ENCODE measurements around the gene ZFC3H1. TPM values are rescaled to one million over a fixed set of nuclear protein-coding genes. Genes with fewer than 3 reads are reported as not detected.

The ZFC3H1 gene
- total RNA-seq, 1 donor from 2014 or later: 38.2 TPM

GRCh38 chr12:71627438-71628002, 36.1 kb downstream of the ZFC3H1 start:
- DNase-seq (ENCODE audit: extremely low spot score, unreplicated experiment): no peak
- Mint-ChIP-seq H3K4me3 (no peak overlapping the region), H3K36me3 (peaks cover 27% of the 10 kb centered on the region), H3K27me3 (no peaks in the 10 kb centered on the region), H3K9me3 (no peaks in the 10 kb centered on the region), H3K4me1 (ENCODE audit: unreplicated experiment) (no peaks in the 10 kb centered on the region), H3K27ac (no peak overlapping the region)
- TF ChIP-seq, protein P1, sequence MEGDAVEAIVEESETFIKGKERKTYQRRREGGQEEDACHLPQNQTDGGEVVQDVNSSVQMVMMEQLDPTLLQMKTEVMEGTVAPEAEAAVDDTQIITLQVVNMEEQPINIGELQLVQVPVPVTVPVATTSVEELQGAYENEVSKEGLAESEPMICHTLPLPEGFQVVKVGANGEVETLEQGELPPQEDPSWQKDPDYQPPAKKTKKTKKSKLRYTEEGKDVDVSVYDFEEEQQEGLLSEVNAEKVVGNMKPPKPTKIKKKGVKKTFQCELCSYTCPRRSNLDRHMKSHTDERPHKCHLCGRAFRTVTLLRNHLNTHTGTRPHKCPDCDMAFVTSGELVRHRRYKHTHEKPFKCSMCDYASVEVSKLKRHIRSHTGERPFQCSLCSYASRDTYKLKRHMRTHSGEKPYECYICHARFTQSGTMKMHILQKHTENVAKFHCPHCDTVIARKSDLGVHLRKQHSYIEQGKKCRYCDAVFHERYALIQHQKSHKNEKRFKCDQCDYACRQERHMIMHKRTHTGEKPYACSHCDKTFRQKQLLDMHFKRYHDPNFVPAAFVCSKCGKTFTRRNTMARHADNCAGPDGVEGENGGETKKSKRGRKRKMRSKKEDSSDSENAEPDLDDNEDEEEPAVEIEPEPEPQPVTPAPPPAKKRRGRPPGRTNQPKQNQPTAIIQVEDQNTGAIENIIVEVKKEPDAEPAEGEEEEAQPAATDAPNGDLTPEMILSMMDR (conservative IDR thresholded peaks at IDR 0.05): no peak

GRCh38 chr12:71626768-71627167, 36.9 kb downstream of the ZFC3H1 start:
- no peak overlapping the region for H3K27ac Mint-ChIP-seq
- DNase-seq (ENCODE audit: extremely low spot score, unreplicated experiment): no peak

DNA sequence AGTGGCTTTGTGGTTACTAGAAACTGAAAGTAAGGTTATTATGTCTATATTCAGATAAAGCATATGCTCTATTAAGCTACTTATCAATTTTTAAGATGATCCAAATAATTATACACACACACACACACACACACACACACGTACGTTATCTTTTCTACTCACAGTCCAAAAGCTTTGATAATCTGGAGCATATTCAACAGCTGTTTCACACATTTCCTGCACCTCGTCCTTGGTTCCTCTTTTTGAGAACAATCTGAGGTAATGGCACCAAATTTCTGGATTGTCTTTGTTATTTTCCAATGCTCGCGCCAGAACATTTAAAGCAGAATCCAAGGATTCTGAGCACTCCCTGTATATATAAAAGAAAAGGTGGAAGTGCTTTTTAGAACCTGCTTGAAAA, 37.5 kb downstream of the ZFC3H1 start:
- H3K4me3 Mint-ChIP-seq: no peak overlapping the region
- DNase-seq (ENCODE audit: extremely low spot score, unreplicated experiment): no peak
- TF ChIP-seq, protein P1 (conservative IDR thresholded peaks at IDR 0.05): no peak
- no peaks in the 10 kb centered on the region for H3K4me1 Mint-ChIP-seq (ENCODE audit: unreplicated experiment)
- no peaks in the 10 kb centered on the region for H3K27me3 Mint-ChIP-seq
- H3K9me3 Mint-ChIP-seq: no peaks in the 10 kb centered on the region
- no peak overlapping the region for H3K27ac Mint-ChIP-seq
- peaks cover 32% of the 10 kb centered on the region for H3K36me3 Mint-ChIP-seq

More at GRCh38 chr12:71626768-71627167, 36.9 kb downstream of the ZFC3H1 start:
- H3K36me3 Mint-ChIP-seq: peaks cover 27% of the 10 kb centered on the region
- no peaks in the 10 kb centered on the region for H3K27me3 Mint-ChIP-seq
- no peaks in the 10 kb centered on the region for H3K9me3 Mint-ChIP-seq
- no peaks in the 10 kb centered on the region for H3K4me1 Mint-ChIP-seq (ENCODE audit: unreplicated experiment)
- TF ChIP-seq, protein P1 (conservative IDR thresholded peaks at IDR 0.05): no peak
- H3K4me3 Mint-ChIP-seq: no peak overlapping the region

DNA sequence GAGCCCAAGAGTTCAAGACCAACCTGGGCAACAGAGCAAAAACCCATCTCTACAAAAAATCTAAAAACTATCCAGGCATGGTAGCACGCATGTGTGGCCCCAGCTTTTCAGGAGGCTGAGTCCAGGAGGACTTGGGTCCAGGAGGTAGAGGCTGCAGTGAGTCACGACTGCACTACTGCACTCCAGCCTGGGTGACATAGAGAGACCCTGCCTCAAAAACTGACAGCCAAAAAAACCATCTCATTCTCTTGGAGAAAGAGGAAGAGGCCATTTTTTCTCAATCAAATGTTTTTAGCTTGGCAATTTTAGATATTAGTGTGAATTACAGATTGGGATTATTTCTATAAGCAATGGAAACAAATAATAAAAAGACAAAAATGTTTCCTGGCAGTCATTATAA, 38.2 kb downstream of the ZFC3H1 start:
- H3K4me1 Mint-ChIP-seq (ENCODE audit: unreplicated experiment): no peaks in the 10 kb centered on the region
- DNase-seq (ENCODE audit: extremely low spot score, unreplicated experiment): no peak
- H3K36me3 Mint-ChIP-seq: peaks cover 36% of the 10 kb centered on the region
- H3K27me3 Mint-ChIP-seq: no peaks in the 10 kb centered on the region
- TF ChIP-seq, protein P1 (conservative IDR thresholded peaks at IDR 0.05): no peak
- no peak overlapping the region for H3K4me3 Mint-ChIP-seq
- H3K9me3 Mint-ChIP-seq: no peaks in the 10 kb centered on the region
- H3K27ac Mint-ChIP-seq: no peak overlapping the region

DNA sequence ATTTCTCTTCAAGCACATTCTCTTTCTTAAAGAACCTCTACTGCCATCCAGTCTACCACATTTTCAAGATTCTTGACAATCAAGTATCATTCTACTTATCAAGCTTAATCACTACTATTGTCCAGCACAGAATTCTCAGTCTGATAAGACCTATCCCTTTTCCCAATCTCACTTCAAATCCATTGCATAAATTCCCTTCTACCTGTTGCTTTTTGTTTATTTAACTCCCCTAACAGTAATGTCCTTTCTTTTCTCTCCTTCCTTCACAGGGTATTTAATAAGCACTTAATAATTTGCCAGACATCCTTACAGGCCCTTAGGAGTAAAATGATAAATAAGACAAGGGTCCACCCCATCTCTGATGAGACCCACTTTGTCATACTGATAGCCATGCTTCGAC, 41.7 kb downstream of the ZFC3H1 start:
- TF ChIP-seq, protein P1 (conservative IDR thresholded peaks at IDR 0.05): no peak
- Mint-ChIP-seq H3K4me3 (no peak overlapping the region), H3K27ac (no peak overlapping the region), H3K4me1 (ENCODE audit: unreplicated experiment) (no peaks in the 10 kb centered on the region), H3K27me3 (no peaks in the 10 kb centered on the region), H3K36me3 (peaks cover 39% of the 10 kb centered on the region), H3K9me3 (no peaks in the 10 kb centered on the region)
- no peak for DNase-seq (ENCODE audit: extremely low spot score, unreplicated experiment)

Measured in type B pancreatic cell (in vitro differentiated cells).